ENCODE measurements around the gene EHD2.
"Not testable (repeated sequence)": the region's sequence is repeated elsewhere in the genome, so short reads cannot be mapped to it uniquely, and the experiment has no call there.

EHD2 gene, protein sequence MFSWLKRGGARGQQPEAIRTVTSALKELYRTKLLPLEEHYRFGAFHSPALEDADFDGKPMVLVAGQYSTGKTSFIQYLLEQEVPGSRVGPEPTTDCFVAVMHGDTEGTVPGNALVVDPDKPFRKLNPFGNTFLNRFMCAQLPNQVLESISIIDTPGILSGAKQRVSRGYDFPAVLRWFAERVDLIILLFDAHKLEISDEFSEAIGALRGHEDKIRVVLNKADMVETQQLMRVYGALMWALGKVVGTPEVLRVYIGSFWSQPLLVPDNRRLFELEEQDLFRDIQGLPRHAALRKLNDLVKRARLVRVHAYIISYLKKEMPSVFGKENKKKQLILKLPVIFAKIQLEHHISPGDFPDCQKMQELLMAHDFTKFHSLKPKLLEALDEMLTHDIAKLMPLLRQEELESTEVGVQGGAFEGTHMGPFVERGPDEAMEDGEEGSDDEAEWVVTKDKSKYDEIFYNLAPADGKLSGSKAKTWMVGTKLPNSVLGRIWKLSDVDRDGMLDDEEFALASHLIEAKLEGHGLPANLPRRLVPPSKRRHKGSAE

DNA sequence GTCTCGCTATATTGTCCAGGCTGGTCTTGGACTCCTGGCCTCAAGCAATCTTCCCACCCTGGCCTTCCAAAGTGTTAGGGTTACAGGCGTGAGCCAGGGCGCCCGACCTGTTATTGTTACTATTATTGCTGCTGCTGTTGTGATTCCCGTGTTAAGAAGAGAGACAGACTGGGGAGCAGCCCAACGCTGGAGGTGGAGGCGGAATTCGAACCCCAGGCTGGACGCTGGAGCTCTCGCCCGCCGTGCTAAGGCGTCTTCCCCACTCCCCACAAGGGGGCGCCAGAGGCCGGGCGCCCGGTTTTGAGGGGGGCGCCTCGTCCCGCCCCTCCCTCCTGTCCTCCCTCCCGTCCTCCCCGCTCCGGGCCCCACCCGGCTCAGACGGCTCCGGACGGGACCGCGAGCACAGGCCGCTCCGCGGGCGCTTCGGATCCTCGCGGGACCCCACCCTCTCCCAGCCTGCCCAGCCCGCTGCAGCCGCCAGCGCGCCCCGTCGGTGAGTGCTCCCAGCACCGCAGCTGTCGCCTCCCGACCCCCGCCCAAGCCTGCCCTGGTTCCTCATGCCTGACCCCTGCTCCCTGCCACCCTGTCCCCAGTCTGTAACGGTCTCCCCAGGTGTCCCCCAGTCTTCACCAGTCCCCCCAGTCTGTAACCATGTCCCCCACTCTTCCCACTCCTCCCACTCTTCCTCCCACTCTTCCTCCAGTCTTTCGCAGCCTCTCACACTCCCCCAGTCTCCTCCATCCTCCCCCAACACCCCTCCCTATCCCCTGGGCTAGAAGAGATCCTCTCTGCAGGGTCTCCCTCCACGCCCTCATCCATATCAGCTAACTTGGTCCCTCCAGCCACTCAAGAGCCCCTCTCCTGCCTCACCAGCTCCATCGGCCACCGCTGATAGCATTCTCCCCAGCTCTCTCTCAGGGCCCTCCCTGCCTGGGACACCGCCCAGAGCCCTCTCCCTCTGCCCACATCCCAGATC is at the start of gene EHD2:
Gene EHD2 (plus strand): TSS at position 377 of the 976 bp plus-strand sequence. CDS start 3,191 bp downstream, outside the sequence.
- Mint-ChIP-seq H3K27me3 (peaks cover 20% of the 10 kb centered on the region), H3K4me1 (ENCODE audit: low read depth) (no peaks in the 10 kb centered on the region), H3K27ac (no peak within 1 kb of the TSS), H3K9me3 (ENCODE audit: low read depth) (no peaks in the 10 kb centered on the region), H3K4me3 (no peak within 1 kb of the TSS), H3K36me3 (no peaks in the 10 kb centered on the region)

DNA sequence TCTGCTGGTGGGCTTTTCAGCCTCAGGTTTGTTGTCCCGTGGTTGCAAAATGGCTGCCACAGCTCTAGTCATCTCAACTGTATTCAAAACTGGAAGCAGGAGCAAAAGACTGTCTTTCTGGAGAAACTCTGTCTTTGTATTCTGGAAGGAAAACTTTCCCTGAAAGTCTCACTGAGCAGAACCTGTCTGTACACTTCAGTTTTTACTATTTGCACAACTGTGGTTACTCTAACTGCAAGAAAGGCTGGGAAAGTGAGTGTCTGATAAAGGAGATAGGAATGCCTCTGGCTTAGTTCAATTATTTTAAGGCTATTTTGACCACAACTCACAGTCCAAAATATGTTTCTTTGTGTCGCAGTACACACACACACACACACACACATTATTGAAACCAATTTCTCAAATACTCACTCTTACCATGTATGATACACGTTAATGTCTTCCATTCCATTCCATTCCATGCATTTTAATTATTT is 49.7 kb upstream of the EHD2 start:
- Mint-ChIP-seq H3K27me3 (no peaks in the 10 kb centered on the region), H3K9me3 (ENCODE audit: low read depth) (no peaks in the 10 kb centered on the region), H3K27ac (no peak overlapping the region), H3K4me1 (ENCODE audit: low read depth) (peaks cover 20% of the 10 kb centered on the region), H3K36me3 (peaks cover 2% of the 10 kb centered on the region), H3K4me3 (no peak overlapping the region)

DNA sequence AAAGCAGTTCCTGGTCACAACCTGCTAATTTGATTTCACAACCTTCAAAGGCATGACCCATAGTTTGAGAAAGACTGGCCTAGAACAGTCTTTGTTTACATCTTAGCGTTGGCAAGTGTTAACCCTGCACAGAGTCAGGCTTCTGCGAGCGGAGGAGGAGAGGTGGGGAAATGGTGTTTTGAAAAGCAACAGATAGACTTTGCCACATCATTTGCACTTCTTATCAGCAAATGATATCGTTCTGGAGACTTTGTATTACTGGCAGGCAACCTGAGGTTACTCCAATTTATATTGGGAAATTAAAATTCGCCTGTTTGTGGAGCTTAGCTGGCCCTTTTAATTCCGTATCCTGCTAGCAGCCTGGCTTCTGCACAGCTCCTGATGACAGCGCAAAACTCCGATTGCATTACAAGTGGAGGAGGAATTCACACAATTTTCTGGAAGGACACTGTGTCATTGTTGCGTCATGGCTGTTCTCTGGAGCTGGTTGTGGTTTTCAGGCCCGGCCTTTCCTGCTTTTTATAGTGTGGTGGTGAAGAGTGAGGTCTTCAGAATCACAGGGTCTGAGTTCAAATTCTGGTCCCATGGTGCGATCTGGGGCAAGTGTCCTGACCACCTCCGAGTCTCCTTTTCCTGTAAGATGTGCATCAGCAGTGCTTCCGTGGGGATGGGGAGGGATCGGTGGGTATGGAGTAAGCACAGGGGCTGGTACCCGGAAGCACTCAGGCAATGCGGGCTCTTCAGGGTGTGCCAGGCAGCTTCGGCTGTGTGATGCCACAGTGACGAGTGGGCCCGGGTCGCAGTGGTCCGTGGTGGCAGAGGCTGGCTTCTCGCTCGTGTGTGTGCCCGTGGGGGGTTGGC is 49.1 kb upstream of the EHD2 start:
- Mint-ChIP-seq H3K4me1 (ENCODE audit: low read depth) (peaks cover 20% of the 10 kb centered on the region), H3K9me3 (ENCODE audit: low read depth) (no peaks in the 10 kb centered on the region), H3K27me3 (no peaks in the 10 kb centered on the region), H3K27ac (no peak overlapping the region), H3K4me3 (no peak overlapping the region), H3K36me3 (peaks cover 2% of the 10 kb centered on the region)

DNA sequence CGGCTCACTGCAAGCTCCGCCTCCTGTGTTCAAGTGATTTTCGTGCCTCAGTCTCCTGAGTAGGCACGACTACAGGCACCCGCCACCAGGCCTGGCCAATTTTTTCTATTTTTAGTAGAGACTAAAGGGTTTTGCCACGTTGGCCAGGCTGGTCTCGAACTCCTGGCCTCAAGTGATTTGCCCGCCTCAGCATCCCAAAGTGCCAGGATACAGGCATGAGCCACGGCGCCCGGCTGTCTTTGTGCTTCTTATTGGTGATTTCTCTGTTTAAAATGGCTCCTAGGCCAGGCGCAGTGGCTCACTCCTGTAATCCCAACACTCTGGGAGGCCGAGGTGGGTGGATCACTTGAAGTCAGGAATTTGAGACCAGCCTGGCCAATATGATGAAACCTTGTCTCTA is 44.7 kb upstream of the EHD2 start:
- not testable (repeated sequence) for H3K27ac Mint-ChIP-seq; H3K27me3 Mint-ChIP-seq; H3K9me3 Mint-ChIP-seq (ENCODE audit: low read depth); H3K4me1 Mint-ChIP-seq (ENCODE audit: low read depth); H3K36me3 Mint-ChIP-seq; H3K4me3 Mint-ChIP-seq

DNA sequence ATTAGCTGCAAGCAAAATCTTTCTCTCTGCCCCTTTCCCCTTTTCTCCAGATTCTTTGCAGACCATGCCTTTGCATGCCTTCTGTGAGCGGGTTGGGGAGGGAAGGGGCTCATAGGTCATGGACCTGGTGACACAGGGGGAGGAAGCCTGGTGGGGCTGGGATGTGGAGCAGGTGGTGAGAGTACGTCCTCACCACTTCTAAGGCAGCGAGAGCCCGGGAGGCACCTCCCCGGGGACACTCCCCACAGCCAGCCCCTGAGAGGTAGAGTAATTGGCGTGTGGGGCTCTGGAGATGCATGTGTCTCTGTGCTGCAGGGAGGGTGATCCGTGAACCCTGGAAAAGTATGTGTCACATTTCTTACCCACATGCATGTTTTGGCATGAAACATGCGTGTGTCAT is 42.5 kb upstream of the EHD2 start:
- Mint-ChIP-seq H3K36me3 (peaks cover 2% of the 10 kb centered on the region), H3K4me3 (no peak overlapping the region), H3K9me3 (ENCODE audit: low read depth) (no peaks in the 10 kb centered on the region), H3K27ac (no peak overlapping the region), H3K27me3 (no peaks in the 10 kb centered on the region), H3K4me1 (ENCODE audit: low read depth) (peaks cover 2% of the 10 kb centered on the region)

DNA sequence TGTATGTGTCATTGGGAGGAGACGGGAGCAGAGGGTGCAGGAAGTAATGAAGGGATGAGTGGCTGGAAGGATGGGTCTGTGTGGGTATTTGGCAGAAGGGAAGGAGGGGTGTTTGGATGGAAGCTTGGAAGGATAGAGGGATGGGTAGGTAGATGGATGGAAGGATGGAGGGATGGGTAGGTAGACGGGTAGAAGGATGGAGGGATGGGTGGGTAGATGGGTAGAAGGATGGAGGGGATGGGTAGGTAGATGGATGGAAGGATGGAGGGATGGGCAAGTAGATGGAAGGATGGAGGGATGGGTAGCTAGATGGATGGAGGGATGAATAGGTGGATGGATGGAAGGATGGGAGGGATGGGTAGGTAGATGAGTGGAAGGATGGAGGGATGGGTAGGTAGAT is 41.7 kb upstream of the EHD2 start:
- Mint-ChIP-seq H3K27ac (no peak overlapping the region), H3K9me3 (ENCODE audit: low read depth) (no peaks in the 10 kb centered on the region), H3K4me1 (ENCODE audit: low read depth) (peaks cover 2% of the 10 kb centered on the region), H3K27me3 (no peaks in the 10 kb centered on the region), H3K4me3 (no peak overlapping the region), H3K36me3 (peaks cover 2% of the 10 kb centered on the region)

DNA sequence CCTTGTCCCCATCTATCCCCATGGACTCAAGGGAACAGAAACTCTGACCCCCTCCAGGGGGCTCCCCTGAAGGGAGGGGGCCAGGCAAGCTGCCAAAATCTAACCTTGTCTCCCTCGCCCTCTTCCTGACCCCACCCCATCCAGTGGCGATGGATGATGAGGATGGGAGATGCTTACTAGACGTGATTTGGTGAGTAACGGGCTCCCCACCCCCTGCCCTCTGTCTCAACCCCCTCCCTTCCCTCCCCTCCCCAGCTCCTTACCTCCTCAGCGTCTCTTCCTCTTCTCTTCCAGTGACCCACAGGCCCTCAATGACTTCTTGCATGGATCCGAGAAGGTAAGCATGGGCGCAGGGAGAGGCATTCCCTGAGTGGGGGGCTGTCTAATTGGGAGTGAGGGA is 39.8 kb upstream of the EHD2 start:
- H3K4me3 Mint-ChIP-seq: no peak overlapping the region
- H3K27ac Mint-ChIP-seq: peak overlapping the region; percentile 81
- no peaks in the 10 kb centered on the region for H3K9me3 Mint-ChIP-seq (ENCODE audit: low read depth)
- no peaks in the 10 kb centered on the region for H3K4me1 Mint-ChIP-seq (ENCODE audit: low read depth)
- peaks cover 2% of the 10 kb centered on the region for H3K36me3 Mint-ChIP-seq
- no peaks in the 10 kb centered on the region for H3K27me3 Mint-ChIP-seq

DNA sequence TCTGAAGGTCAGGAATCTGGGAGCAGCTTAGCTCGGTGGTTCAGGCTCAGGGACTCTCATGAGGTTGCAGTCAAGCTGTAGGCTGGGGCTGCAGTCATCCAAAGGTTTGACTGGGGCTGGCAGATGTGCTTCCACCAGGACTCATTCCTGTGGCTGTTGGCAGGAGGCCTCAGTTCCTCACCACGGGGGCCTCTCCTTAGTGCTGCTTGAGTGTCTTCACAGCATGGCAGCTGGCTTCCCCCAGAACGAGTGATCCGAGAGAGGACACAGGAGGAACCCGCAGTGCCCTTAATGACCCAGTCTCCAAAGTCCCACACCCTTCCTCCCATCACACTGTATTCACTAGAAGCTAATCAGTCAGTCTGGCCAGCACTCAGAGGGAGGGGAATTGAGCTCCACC is 38.7 kb upstream of the EHD2 start:
- Mint-ChIP-seq H3K4me3 (no peak overlapping the region), H3K27me3 (no peaks in the 10 kb centered on the region), H3K27ac (no peak overlapping the region), H3K4me1 (ENCODE audit: low read depth) (no peaks in the 10 kb centered on the region), H3K9me3 (ENCODE audit: low read depth) (no peaks in the 10 kb centered on the region), H3K36me3 (peaks cover 2% of the 10 kb centered on the region)

DNA sequence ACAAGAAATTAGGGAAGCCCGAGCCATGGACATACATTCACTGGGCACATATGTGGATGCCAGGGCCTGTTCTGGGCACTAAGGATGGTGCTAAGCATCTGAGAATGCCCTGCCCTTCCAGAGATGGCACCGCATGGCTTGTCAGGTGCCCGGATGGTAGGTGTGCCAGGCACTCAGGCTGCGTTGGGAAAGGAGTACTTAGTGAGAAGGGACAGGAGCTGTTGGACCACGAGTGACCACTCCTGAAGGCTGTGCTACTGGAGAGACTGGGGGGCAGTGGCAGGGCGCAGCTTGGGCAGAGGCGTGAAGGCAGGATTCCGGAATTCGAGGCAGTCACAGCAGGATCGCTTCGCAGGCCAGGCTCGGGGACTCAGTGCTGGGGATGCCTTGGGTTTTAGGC is 38.0 kb upstream of the EHD2 start:
- Mint-ChIP-seq H3K27me3 (no peaks in the 10 kb centered on the region), H3K27ac (no peak overlapping the region), H3K4me3 (no peak overlapping the region), H3K4me1 (ENCODE audit: low read depth) (no peaks in the 10 kb centered on the region), H3K36me3 (peaks cover 2% of the 10 kb centered on the region), H3K9me3 (ENCODE audit: low read depth) (no peaks in the 10 kb centered on the region)

DNA sequence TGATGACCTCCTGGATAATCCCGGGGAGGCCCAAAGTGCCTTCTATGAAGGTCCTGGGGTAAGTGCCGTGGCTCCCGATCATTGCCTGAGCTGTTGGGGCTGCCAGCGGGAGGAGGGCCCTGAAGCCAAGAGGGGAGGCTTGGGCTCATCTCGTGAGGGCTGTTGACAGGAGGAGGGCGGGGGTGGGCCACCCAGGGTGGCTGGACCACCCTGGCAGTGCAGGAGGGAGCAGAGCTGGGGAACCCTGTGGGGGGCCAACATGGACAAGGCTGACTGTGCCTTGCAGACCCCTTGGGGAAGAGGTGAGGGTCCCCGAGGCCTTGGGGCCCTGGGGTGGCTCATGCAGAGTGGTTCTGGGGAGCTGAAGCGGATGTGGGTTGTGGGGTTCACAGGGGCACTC is 37.4 kb upstream of the EHD2 start:
- Mint-ChIP-seq H3K4me1 (ENCODE audit: low read depth) (no peaks in the 10 kb centered on the region), H3K4me3 (no peak overlapping the region), H3K27me3 (no peaks in the 10 kb centered on the region), H3K9me3 (ENCODE audit: low read depth) (no peaks in the 10 kb centered on the region), H3K36me3 (peaks cover 2% of the 10 kb centered on the region), H3K27ac (no peak overlapping the region)

DNA sequence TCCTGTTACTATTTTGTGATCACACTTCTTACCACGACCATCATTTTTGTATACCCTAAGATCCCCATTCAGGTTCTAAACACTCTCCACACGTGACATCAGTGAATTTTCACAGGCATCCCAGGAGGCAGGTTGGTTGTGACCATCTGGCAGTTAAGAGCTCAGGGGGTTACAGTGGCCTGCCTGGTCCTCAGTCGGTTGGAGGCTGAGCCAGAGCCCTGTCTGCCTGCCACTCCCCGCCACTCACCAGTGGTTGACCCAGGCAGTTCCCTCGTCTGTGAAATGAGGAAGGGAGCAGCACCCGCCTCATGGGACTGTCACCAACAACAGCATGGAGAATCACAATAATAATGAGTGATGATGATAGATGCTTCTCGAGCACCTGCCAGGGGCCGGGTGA is 36.4 kb upstream of the EHD2 start:
- H3K9me3 Mint-ChIP-seq (ENCODE audit: low read depth): no peaks in the 10 kb centered on the region
- H3K27ac Mint-ChIP-seq: no peak overlapping the region
- H3K27me3 Mint-ChIP-seq: no peaks in the 10 kb centered on the region
- no peaks in the 10 kb centered on the region for H3K4me1 Mint-ChIP-seq (ENCODE audit: low read depth)
- no peak overlapping the region for H3K4me3 Mint-ChIP-seq
- H3K36me3 Mint-ChIP-seq: peaks cover 2% of the 10 kb centered on the region

DNA sequence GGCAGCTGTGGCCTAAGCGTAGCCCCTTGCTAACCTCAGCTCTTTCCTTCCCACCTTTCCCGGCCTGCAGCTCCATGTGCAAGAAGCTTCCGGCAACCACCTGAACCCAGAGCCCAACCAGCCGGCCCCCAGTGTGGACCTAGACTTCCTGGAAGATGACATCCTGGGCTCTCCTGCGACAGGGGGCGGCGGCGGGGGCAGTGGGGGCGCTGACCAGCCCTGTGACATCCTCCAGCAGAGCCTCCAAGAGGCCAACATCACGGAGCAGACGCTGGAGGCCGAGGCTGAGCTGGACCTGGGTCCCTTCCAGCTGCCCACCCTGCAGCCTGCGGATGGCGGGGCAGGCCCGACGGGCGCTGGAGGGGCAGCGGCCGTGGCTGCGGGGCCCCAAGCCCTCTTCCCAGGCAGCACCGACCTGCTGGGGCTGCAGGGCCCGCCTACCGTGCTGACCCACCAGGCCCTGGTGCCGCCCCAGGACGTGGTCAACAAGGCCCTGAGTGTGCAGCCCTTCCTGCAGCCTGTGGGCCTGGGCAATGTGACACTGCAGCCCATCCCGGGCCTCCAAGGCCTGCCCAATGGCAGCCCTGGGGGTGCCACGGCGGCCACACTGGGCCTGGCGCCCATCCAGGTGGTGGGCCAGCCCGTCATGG is 33.8 kb upstream of the EHD2 start:
- Mint-ChIP-seq H3K27me3 (no peaks in the 10 kb centered on the region), H3K36me3 (no peaks in the 10 kb centered on the region)

DNA sequence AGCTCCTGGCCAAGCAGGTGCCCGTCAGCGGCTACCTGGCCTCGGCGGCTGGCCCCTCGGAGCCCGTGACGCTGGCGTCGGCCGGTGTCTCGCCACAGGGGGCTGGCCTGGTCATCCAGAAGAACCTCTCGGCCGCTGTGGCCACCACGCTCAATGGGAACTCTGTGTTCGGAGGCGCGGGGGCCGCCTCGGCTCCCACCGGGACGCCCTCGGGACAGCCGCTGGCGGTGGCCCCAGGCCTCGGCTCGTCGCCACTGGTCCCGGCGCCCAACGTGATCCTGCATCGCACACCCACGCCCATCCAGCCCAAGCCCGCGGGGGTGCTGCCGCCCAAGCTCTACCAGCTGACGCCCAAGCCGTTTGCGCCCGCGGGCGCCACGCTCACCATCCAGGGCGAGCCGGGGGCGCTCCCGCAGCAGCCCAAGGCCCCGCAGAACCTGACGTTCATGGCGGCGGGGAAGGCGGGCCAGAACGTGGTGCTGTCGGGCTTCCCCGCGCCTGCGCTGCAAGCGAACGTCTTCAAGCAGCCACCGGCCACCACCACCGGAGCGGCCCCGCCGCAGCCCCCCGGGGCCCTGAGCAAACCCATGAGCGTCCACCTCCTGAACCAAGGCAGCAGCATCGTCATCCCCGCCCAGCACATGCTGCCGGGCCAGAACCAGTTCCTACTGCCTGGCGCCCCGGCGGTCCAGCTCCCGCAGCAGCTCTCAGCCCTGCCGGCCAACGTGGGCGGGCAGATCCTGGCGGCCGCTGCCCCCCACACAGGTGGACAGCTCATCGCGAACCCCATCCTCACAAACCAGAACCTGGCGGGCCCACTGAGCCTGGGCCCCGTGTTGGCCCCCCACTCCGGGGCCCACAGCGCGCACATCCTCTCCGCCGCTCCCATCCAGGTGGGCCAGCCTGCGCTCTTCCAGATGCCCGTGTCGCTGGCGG is 33.0 kb upstream of the EHD2 start:
- no peaks in the 10 kb centered on the region for H3K27me3 Mint-ChIP-seq
- H3K9me3 Mint-ChIP-seq (ENCODE audit: low read depth): no peaks in the 10 kb centered on the region
- H3K4me3 Mint-ChIP-seq: no peak overlapping the region
- H3K27ac Mint-ChIP-seq: no peak overlapping the region
- H3K36me3 Mint-ChIP-seq: peaks cover under 1% of the 10 kb centered on the region
- H3K4me1 Mint-ChIP-seq (ENCODE audit: low read depth): no peaks in the 10 kb centered on the region

More for the DNA sequence above, 33.8 kb upstream of the EHD2 start:
- Mint-ChIP-seq H3K27ac (no peak overlapping the region), H3K9me3 (ENCODE audit: low read depth) (no peaks in the 10 kb centered on the region), H3K4me3 (no peak overlapping the region), H3K4me1 (ENCODE audit: low read depth) (no peaks in the 10 kb centered on the region)

All from activated naive CD8-positive, alpha-beta T cell (primary cell).